CD4-positive, alpha-beta memory T cell (primary cell): Measurements from ENCODE around the gene TREX2. TPM values are rescaled to one million over a fixed set of nuclear protein-coding genes. Genes with fewer than 3 reads are reported as not detected.

Source experiments
- CTCF ChIA-PET: fragments of 350-600 bp; sonication (Branson Sonifier 250); formaldehyde crosslinking; loops from one replicate; lab custom pipeline; 2021; ENCODE audit warnings: inconsistent platforms; ENCODE audit not compliant: partially characterized antibody; lab: Charles Lee
- POLR2A ChIA-PET: fragments of 350-600 bp; sonication (Branson Sonifier 250); formaldehyde crosslinking; loops from one replicate; lab custom pipeline; 2021; ENCODE audit not compliant: partially characterized antibody; lab: Charles Lee
- DNase-seq, 5 donors: peaks; one replicate each; pipeline versions ENCODE4 v3.0.0 to v3.0.0-alpha.2; 2020 to 2022; ENCODE audit warnings: mixed read lengths in 1 of 5
- H3K27ac ChIP-seq: one replicate; pipeline ENCODE4 v1.7.0; 2013; ENCODE audit warnings: low read depth, low read length
- H3K27me3 ChIP-seq: 2 replicates; pipeline ENCODE4 v1.7.0; 2013; ENCODE audit warnings: mild to moderate bottlenecking, low read length, moderate library complexity; ENCODE audit not compliant: insufficient read depth
- H3K36me3 ChIP-seq: 2 replicates; pipeline ENCODE4 v1.7.0; 2013; ENCODE audit warnings: mild to moderate bottlenecking, low read length, moderate library complexity; ENCODE audit not compliant: insufficient read depth
- H3K4me1 ChIP-seq: 2 replicates; pipeline ENCODE4 v1.7.0; 2013; ENCODE audit warnings: mild to moderate bottlenecking, low read length, moderate library complexity; ENCODE audit not compliant: insufficient read depth
- H3K4me3 ChIP-seq, 2 donors: one replicate each; pipeline ENCODE4 v1.7.0; 2013; ENCODE audit warnings: low read length in 2 of 2, mild to moderate bottlenecking in 1 of 2
- H3K9me3 ChIP-seq, 2 donors: one replicate each; pipeline ENCODE4 v1.7.0; 2013; ENCODE audit warnings: low read length in 2 of 2, control low read depth in 1 of 2; ENCODE audit not compliant: control insufficient read depth in 1 of 2
- H3K27ac Mint-ChIP-seq, 7 donors: one replicate each; pipeline ENCODE4 v1.8.0; 2020 to 2021; ENCODE audit warnings: mixed read lengths in 7 of 7, mild to moderate bottlenecking in 6 of 7, inconsistent platforms in 3 of 7, moderate library complexity in 3 of 7
- H3K27me3 Mint-ChIP-seq, 2 donors: one replicate each; pipeline ENCODE4 v1.8.0; 2020 to 2021; ENCODE audit warnings: mixed read lengths in 2 of 2
- H3K36me3 Mint-ChIP-seq, 2 donors: one replicate each; pipeline ENCODE4 v1.8.0; 2020 to 2021; ENCODE audit warnings: mixed read lengths in 2 of 2, inconsistent platforms in 1 of 2, mild to moderate bottlenecking in 1 of 2
- H3K4me1 Mint-ChIP-seq, 4 donors: one replicate each; pipeline ENCODE4 v1.8.0; 2020 to 2021; ENCODE audit warnings: mixed read lengths in 4 of 4, mild to moderate bottlenecking in 1 of 4
- H3K4me3 Mint-ChIP-seq, 8 donors: one replicate each; pipeline ENCODE4 v1.8.0; 2020 to 2021; ENCODE audit warnings: mixed read lengths in 8 of 8, mild to moderate bottlenecking in 7 of 8, moderate library complexity in 6 of 8, inconsistent platforms in 3 of 8
- H3K9me3 Mint-ChIP-seq, 8 donors: one replicate each; pipeline ENCODE4 v1.8.0; 2020 to 2021; ENCODE audit warnings: mixed read lengths in 8 of 8, mild to moderate bottlenecking in 5 of 8, inconsistent platforms in 3 of 8, moderate library complexity in 1 of 8
- intact Hi-C: fragments of 100-400 bp; cut with micrococcal nuclease; formaldehyde crosslinking; loops from one replicate; pipeline ENCODE4 v1.15.1; 2023
- polyA plus RNA-seq, 2 donors: library from polyadenylated mRNA; unstranded; fragments of 300-500 nt; fragmentation: Illumina TruSeq; gene quantifications; one replicate each; pipeline ENCODE4 v1.2.3, GENCODE V29; 2021
- total RNA-seq, 2 experiments: library from RNA; stranded (reverse); gene quantifications; one replicate each; pipeline ENCODE4 v1.2.3, GENCODE V29; 2021

The TREX2 gene
- total and polyA plus RNA-seq, 4 experiments from 2014 or later = 0.63 to 4.5 (median 4.0) TPM; not detected in 1

DNA sequence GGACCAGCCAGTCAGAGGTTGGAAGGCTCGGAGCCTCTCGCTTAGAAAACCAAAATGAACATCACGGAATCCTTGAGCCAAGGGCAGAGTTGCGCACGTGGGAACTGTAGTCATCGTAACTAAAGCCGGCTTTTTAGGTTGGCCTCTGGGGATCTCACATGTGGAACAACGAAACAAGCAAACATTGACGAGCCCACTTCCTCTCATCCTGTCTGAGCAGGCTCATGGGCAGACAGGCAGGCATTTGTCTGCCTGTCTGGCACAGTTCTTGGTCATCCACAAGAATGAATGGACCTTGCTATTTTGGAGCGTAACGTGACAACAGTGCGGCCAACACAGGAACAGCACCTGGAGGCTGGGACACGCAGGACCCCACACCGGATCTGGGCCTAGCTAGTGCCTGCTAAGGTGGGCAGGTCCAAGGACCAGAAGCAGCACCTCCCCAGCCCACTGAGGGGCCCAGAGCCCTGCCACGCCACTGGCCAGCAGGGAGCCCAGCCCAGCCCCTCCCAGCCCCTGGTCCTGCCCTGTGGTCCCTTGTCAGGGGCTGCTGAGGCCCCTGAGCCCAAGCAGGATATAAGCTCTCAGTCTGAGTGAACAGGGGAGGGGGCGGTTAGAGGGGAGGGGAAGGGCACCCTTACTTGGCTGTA lies 9.2 kb upstream of the TREX2 start:
- Histone ChIP-seq H3K27ac (no peak overlapping the region), H3K27me3 (no peaks in the 10 kb centered on the region), H3K9me3 (no peaks in the 10 kb centered on the region), H3K4me3 (no peak overlapping the region), H3K4me1 (no peaks in the 10 kb centered on the region), H3K36me3 (no peaks in the 10 kb centered on the region)
- DNase-seq = no peak
- intact Hi-C loops = no loop called here
- ChIA-PET POLR2A (no interaction called here), CTCF (no interaction called here)
- Mint-ChIP-seq H3K4me1 (peaks cover 0 to 1% (median 0%) of the 10 kb centered on the region in 4 donors), H3K27ac (no peak overlapping the region), H3K36me3 (peaks cover 3 to 29% of the 10 kb centered on the region in 2 donors), H3K9me3 (no peaks in the 10 kb centered on the region), H3K27me3 (no peaks in the 10 kb centered on the region), H3K4me3 (no peak overlapping the region)

DNA sequence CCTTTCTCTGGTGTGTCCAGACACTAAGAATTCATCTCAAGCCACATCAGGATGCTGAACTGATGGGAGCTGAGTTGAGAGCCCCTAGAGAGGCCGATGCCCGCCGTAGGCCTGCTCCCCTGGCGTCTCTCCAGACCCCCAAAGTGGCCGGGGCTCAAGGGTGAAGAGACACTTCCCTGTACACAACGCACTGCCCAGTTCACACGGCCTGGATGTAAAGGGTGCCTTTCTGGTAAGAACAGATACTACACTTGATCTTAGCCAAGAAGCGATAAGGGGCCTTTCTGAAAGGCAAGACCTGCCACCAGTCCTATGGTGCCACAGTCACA lies 5.1 kb upstream of the TREX2 start:
- Histone ChIP-seq H3K36me3 (no peaks in the 10 kb centered on the region), H3K4me3 (no peak overlapping the region), H3K27me3 (no peaks in the 10 kb centered on the region), H3K9me3 (no peaks in the 10 kb centered on the region), H3K27ac (no peak overlapping the region), H3K4me1 (no peaks in the 10 kb centered on the region)
- ChIA-PET CTCF (no interaction called here), POLR2A (no interaction called here)
- H3K4me1 Mint-ChIP-seq = no peaks in the 10 kb centered on the region
- DNase-seq = no peak
- intact Hi-C loops = no loop called here
- H3K9me3 Mint-ChIP-seq = no peaks in the 10 kb centered on the region
- H3K27ac Mint-ChIP-seq = no peak overlapping the region
- H3K4me3 Mint-ChIP-seq = no peak overlapping the region
- H3K36me3 Mint-ChIP-seq = peaks cover 0 to 17% of the 10 kb centered on the region in 2 donors
- H3K27me3 Mint-ChIP-seq = no peaks in the 10 kb centered on the region

DNA sequence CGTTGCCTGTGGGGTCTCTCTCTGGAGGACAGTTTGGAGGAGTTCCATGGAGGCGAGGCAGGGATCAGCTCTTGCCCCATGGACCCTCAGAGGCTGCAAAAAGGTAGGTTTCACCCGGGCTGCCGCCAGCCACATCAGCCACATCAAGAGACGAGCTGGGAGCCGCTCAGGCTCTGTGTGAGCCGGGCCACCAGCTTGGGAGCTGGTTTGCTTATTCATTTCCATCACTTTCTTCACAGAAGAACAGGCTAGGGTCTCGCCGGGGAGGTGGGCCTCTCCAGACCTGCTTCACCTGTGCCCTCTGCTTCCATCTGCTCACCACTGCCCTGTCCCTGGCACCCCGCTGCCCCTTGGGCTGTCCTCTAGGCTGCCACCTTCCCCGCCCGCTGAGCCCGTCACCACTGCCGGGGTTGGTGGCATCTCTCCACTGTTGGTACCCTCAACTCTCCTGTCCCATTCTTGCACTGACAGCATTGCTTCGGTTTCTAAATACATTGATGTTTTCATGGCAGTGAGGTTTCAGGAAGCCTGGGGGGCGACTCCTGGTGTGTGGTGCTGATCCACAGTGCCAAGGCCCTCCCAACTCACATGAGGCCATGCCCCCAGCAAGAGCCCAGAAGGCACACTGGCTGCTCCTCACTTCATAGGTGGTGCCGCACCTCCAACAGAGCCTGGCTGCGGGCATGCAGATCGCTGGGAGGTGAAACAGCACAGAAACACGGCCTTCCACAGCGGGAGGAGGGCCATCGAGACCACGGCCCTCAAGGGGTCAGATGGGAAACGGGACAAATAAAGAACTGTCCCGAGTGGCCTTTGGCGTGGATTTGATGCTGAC lies 4.5 kb upstream of the TREX2 start:
- no peak overlapping the region for H3K4me3 Mint-ChIP-seq
- Histone ChIP-seq H3K36me3 (no peaks in the 10 kb centered on the region), H3K27me3 (no peaks in the 10 kb centered on the region), H3K4me1 (no peaks in the 10 kb centered on the region), H3K9me3 (no peaks in the 10 kb centered on the region), H3K27ac (no peak overlapping the region), H3K4me3 (no peak overlapping the region)
- H3K36me3 Mint-ChIP-seq = peaks cover 0 to 17% of the 10 kb centered on the region in 2 donors
- intact Hi-C loops = no loop called here
- no peak overlapping the region for H3K27ac Mint-ChIP-seq
- no peak for DNase-seq
- H3K9me3 Mint-ChIP-seq = no peaks in the 10 kb centered on the region
- no peaks in the 10 kb centered on the region for H3K4me1 Mint-ChIP-seq
- ChIA-PET CTCF (no interaction called here), POLR2A (no interaction called here)
- H3K27me3 Mint-ChIP-seq = no peaks in the 10 kb centered on the region

DNA sequence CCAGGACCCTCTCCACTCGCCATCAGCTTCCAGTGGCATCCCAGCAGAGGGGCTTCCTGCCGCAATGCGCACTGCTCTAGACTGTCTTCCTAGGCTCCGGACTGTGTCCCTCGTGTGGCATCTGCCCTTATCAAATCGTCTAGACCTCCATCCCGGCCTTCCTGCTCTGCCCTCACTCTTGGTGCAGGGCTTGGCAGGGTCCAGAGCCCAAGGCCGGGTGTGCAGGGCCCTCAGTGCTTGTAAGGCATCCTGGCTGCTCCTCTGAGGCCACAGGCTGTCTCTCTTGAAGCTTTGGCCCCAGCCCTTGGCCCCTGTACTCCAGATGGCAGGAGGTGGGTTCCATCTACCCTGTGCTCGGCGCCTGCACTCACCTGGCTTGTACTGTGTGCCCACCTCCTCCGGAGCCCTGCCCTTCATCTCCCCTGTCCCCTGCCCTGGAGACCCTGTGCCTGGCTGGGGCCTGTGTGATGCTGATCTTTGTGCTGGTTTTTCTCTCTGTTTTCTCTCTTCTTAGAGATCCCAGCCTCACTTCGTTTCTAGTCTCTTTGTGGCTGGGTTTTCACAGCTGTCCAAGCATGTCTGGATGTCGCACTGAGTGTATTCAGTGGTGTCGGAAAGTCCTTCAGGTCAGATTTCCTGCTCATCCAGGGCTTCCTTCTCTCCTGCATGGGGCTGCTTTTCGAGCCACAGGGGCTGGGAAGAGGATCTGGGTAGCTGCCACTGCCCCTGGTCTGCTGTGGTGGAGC lies 3.7 kb upstream of the TREX2 start:
- no peaks in the 10 kb centered on the region for H3K36me3 ChIP-seq
- no peak overlapping the region for H3K4me3 Mint-ChIP-seq
- H3K9me3 ChIP-seq = no peaks in the 10 kb centered on the region
- H3K4me3 ChIP-seq = no peak overlapping the region
- no peak overlapping the region for H3K27ac ChIP-seq
- no peak for DNase-seq
- intact Hi-C loops = no loop called here
- H3K4me1 Mint-ChIP-seq = no peaks in the 10 kb centered on the region
- POLR2A ChIA-PET = no interaction called here
- peaks cover 0 to 17% of the 10 kb centered on the region in 2 donors for H3K36me3 Mint-ChIP-seq
- H3K27ac Mint-ChIP-seq = no peak overlapping the region
- CTCF ChIA-PET = no interaction called here
- H3K9me3 Mint-ChIP-seq = no peaks in the 10 kb centered on the region
- H3K27me3 ChIP-seq = no peaks in the 10 kb centered on the region
- H3K27me3 Mint-ChIP-seq = no peaks in the 10 kb centered on the region
- H3K4me1 ChIP-seq = no peaks in the 10 kb centered on the region

DNA sequence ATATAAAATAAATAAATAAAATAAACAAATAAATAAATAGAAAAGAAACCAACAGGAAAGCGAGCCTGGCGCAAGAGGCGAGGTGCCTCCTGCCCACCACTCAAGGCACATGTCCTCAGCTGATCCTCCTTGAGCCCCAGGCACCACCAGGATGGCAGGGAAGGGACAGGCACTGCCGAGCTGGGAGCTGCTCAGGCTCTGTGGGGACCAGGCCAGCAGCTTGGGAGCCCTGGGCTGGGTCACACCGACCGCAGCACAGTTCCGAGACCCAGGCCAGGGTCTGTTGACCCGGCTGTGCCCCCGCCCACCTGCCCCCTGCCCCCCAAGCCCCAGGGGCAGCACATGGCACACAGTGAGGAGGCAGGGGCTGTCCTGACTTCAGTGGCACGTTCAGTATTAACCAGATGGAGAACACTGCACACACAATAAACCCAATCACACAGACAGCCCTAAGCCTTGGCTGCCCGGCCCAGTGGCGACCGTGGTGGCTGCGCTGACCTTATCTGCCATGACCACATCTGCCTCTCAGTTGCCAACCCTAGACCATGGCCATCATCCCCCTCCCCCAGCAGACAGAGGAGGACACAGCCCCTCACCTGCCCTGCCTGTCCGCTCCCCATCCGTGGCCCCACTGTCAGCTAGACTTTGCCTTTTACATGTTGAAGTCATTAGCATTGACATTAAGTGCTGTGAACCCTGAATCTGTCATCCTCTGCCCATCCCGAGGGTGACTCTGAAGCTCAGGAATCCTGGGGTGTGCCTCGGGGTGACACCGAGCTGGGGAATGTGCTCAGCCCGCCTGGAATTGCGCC lies 2.9 kb upstream of the TREX2 start:
- no peak for DNase-seq
- Mint-ChIP-seq H3K27ac (no peak overlapping the region), H3K4me3 (no peak overlapping the region), H3K4me1 (no peaks in the 10 kb centered on the region), H3K36me3 (peaks cover 0 to 17% of the 10 kb centered on the region in 2 donors), H3K27me3 (no peaks in the 10 kb centered on the region), H3K9me3 (no peaks in the 10 kb centered on the region)
- Histone ChIP-seq H3K27ac (no peak overlapping the region), H3K4me1 (no peaks in the 10 kb centered on the region), H3K36me3 (no peaks in the 10 kb centered on the region), H3K9me3 (no peaks in the 10 kb centered on the region), H3K4me3 (no peak overlapping the region), H3K27me3 (no peaks in the 10 kb centered on the region)
- POLR2A ChIA-PET = no interaction called here
- intact Hi-C loops = no loop called here
- CTCF ChIA-PET = no interaction called here

DNA sequence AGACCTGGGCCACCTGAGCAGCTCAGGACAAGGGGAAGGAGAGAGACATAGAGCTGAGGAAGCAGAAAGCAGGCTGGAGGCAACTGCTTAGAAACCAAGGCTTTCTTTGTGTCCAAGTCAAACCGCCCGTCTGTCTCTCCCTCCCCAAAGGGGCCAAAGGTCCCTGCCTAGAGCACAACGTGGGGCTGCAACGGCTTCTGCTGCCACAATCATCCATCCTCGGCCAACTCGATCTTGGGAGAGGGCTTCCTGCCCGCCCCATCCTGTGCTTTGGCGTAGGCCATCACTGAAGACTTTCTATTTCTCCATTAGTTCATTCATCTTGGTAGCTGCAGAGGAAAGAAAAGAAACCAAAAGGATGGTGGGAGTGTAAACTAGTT lies 1.7 kb upstream of the TREX2 start:
- Histone ChIP-seq H3K36me3 (no peaks in the 10 kb centered on the region), H3K4me1 (no peaks in the 10 kb centered on the region), H3K27me3 (no peaks in the 10 kb centered on the region), H3K27ac (no peak overlapping the region), H3K4me3 (no peak overlapping the region), H3K9me3 (no peaks in the 10 kb centered on the region)
- ChIA-PET CTCF (no interaction called here), POLR2A (no interaction called here)
- no peak overlapping the region for H3K4me3 Mint-ChIP-seq
- H3K36me3 Mint-ChIP-seq = peaks cover 0 to 14% of the 10 kb centered on the region in 2 donors
- H3K27me3 Mint-ChIP-seq = no peaks in the 10 kb centered on the region
- no peaks in the 10 kb centered on the region for H3K4me1 Mint-ChIP-seq
- no peaks in the 10 kb centered on the region for H3K9me3 Mint-ChIP-seq
- no peak for DNase-seq
- intact Hi-C loops = no loop called here
- no peak overlapping the region for H3K27ac Mint-ChIP-seq
